ENCODE results near the gene OR4A16. TPM values are rescaled to one million over a fixed set of nuclear protein-coding genes. Genes with fewer than 3 reads are reported as not detected.

OR4A16 gene, protein sequence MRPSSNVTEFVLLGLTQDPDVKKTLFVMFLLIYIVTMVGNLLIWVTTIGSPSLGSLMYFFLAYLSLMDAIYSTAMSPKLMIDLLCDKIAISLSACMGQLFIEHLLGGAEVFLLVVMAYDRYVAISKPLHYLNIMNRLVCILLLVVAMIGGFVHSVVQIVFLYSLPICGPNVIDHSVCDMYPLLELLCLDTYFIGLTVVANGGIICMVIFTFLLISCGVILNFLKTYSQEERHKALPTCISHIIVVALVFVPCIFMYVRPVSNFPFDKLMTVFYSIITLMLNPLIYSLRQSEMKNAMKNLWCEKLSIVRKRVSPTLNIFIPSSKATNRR
- polyA plus RNA-seq = not detected

GRCh38 chr11:55342901-55343300, at the start of gene OR4A16:
Gene OR4A16, plus strand, starts transcription at chr11:55343201. Its CDS starts 0 bp downstream, at chr11:55343201.
- H3K9me3 Mint-ChIP-seq = peaks cover 3 to 10% (median 8%) of the 10 kb centered on the region in 3 donors
- no peak within 1 kb of the TSS for H3K27ac Mint-ChIP-seq
- no peaks in the 10 kb centered on the region for H3K36me3 Mint-ChIP-seq
- no peak within 1 kb of the TSS for H3K4me3 Mint-ChIP-seq
- H3K27me3 Mint-ChIP-seq = no peaks in the 10 kb centered on the region
- H3K4me1 Mint-ChIP-seq = no peaks in the 10 kb centered on the region

- no peak overlapping the region for H3K4me3 Mint-ChIP-seq
- H3K27ac Mint-ChIP-seq = no peak overlapping the region
- H3K4me1 Mint-ChIP-seq = no peaks in the 10 kb centered on the region
- H3K9me3 Mint-ChIP-seq = peaks cover 4 to 7% (median 5%) of the 10 kb centered on the region in 3 donors
- no peaks in the 10 kb centered on the region for H3K27me3 Mint-ChIP-seq
- no peaks in the 10 kb centered on the region for H3K36me3 Mint-ChIP-seq
These were observed 18.5 kb upstream of the OR4A16 start for GRCh38 chr11:55324500-55324899.

DNA sequence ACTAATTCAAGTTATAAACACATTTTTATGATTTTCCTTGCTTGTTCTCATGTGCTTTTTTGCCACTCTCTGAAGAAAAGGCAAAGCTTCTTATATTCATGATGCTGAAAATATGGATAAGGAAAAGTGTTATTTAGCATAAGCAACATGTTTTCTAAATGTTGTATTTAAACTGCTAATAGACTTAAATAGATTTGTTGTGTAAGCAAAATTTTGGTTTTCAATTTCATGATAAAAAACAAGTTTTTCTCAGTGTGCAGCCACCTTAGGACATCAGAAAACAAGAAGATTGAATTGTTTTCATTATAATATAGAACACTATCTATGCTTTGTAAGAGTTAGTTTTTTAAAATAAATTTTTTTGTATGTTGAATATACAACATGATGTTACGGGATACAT, 2.3 kb downstream of the OR4A16 start:
- no peaks in the 10 kb centered on the region for H3K4me1 Mint-ChIP-seq
- no peaks in the 10 kb centered on the region for H3K36me3 Mint-ChIP-seq
- H3K27ac Mint-ChIP-seq = no peak overlapping the region
- H3K27me3 Mint-ChIP-seq = no peaks in the 10 kb centered on the region
- peaks cover 2 to 14% (median 12%) of the 10 kb centered on the region in 3 donors for H3K9me3 Mint-ChIP-seq
- no peak overlapping the region for H3K4me3 Mint-ChIP-seq

DNA sequence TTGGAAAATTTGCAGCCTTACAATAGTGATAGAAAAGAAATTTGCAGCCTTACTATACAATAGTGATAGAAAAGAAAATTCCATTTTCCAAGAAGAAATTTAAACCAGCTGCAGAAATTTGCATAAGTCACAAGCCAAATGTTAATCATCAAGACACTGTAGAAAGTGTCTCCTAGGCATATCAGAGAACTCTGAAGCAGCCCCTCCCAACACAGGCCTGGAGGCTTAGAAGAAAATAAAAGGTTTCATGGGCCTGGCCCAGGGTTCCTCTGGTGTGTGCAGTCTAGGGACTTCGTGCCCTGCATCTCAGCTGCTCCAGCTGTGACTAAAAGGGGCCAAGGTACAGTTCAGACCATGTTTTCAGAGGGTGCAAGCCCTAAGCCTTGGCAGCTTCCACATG, 6.0 kb downstream of the OR4A16 start:
- no peaks in the 10 kb centered on the region for H3K36me3 Mint-ChIP-seq
- H3K27me3 Mint-ChIP-seq = no peaks in the 10 kb centered on the region
- peaks cover 2 to 17% (median 7%) of the 10 kb centered on the region in 3 donors for H3K9me3 Mint-ChIP-seq
- no peak overlapping the region for H3K4me3 Mint-ChIP-seq
- no peak overlapping the region for H3K27ac Mint-ChIP-seq
- H3K4me1 Mint-ChIP-seq = no peaks in the 10 kb centered on the region

DNA sequence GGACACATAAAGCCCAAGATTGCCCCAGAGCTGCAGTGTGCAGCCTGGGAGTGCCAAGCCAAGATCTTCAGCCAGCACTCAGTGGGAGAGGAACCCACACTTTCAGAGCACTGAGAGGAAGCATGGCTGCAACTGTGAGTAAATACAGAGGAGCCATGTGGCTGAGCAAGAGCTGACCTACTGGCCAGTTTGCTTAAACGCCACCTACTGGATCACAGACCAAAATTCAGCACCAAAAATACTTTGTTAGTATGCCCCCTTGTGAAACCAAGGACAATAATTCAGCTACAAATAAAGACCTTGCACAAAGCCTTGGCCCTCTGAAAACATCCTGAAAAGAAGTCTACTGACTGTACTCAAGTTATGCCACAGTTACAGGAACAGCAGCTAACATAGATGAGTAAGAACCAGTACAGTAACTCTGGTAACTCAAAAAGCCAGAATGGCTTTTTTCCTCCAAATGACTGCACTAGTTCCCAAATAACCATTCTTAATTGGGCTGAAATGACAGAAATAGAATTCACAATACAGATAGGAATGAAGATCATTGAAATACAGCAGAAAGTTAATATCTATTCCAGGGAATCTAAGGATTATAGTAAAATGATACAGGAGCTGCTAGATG, 14.7 kb downstream of the OR4A16 start:
- H3K36me3 Mint-ChIP-seq = no peaks in the 10 kb centered on the region
- no peak overlapping the region for H3K27ac Mint-ChIP-seq
- no peak overlapping the region for H3K4me3 Mint-ChIP-seq
- H3K9me3 Mint-ChIP-seq = peaks cover 0 to 29% (median 8%) of the 10 kb centered on the region in 3 donors
- no peaks in the 10 kb centered on the region for H3K4me1 Mint-ChIP-seq
- H3K27me3 Mint-ChIP-seq = no peaks in the 10 kb centered on the region

- no peaks in the 10 kb centered on the region for H3K4me1 Mint-ChIP-seq
- no peaks in the 10 kb centered on the region for H3K36me3 Mint-ChIP-seq
- peaks cover 1 to 21% (median 10%) of the 10 kb centered on the region in 3 donors for H3K9me3 Mint-ChIP-seq
- no peak within 1 kb of the TSS for H3K27ac Mint-ChIP-seq
- no peak within 1 kb of the TSS for H3K4me3 Mint-ChIP-seq
- no peaks in the 10 kb centered on the region for H3K27me3 Mint-ChIP-seq
These were observed 24.7 kb downstream of the OR4A16 start, which contains the start of gene OR4A15 for GRCh38 chr11:55367674-55368073. Gene OR4A15, plus strand, starts transcription at chr11:55367974. Its CDS starts 0 bp downstream, at chr11:55367974.

Other genes with a start within 250 kb of the OR4A16 start
- not detected for gene TRIM48, start 81.0 kb upstream of the OR4A16 start, polyA plus RNA-seq
- gene OR4A15, start 24.8 kb downstream of the OR4A16 start, polyA plus RNA-seq = not detected
- gene OR4C15, start 211.3 kb downstream of the OR4A16 start, polyA plus RNA-seq = not detected
- gene OR4C16, start 228.9 kb downstream of the OR4A16 start, polyA plus RNA-seq = not detected

All from IgD-negative memory B cell (primary cell).